Effector memory CD8-positive, alpha-beta T cell (primary cell): ENCODE results near the gene ASCC3.

Experiments used
- ATAC-seq: fragments of 150-1000 bp; cut with Tn5 transposase; replicated peaks from 2 replicates; pipeline ENCODE4 v1.10.0; 2021; ENCODE audit warnings: mild to moderate bottlenecking, moderate library complexity
- DNase-seq, 3 experiments: peaks; one replicate each; pipeline ENCODE4 v3.0.0; 2021
- H3K27ac Mint-ChIP-seq, 2 donors: one replicate each; pipeline ENCODE4 v1.8.0; 2022; ENCODE audit warnings: mild to moderate bottlenecking in 2 of 2, mixed read lengths in 2 of 2, moderate library complexity in 2 of 2
- H3K27me3 Mint-ChIP-seq, 2 donors: one replicate each; pipeline ENCODE4 v1.8.0; 2022; ENCODE audit warnings: mixed read lengths in 2 of 2
- H3K36me3 Mint-ChIP-seq: one replicate; pipeline ENCODE4 v1.8.0; 2022; ENCODE audit warnings: mild to moderate bottlenecking, moderate library complexity, mixed read lengths; ENCODE audit not compliant: insufficient read depth
- H3K4me1 Mint-ChIP-seq, 2 donors: one replicate each; pipeline ENCODE4 v1.8.0; 2022; ENCODE audit warnings: low read depth in 2 of 2, mixed read lengths in 2 of 2
- H3K4me3 Mint-ChIP-seq, 2 donors: one replicate each; pipeline ENCODE4 v1.8.0; 2022; ENCODE audit warnings: mild to moderate bottlenecking in 2 of 2, mixed read lengths in 2 of 2, moderate library complexity in 2 of 2
- H3K9me3 Mint-ChIP-seq, 2 donors: one replicate each; pipeline ENCODE4 v1.8.0; 2022; ENCODE audit warnings: mixed read lengths in 2 of 2

ASCC3 gene

GRCh38 chr6:100626721-100627120 is 254.4 kb downstream of the ASCC3 start:
- H3K36me3 Mint-ChIP-seq = peaks cover 16% of the 10 kb centered on the region
- no peaks in the 10 kb centered on the region for H3K27me3 Mint-ChIP-seq
- H3K27ac Mint-ChIP-seq = no peak overlapping the region
- no peak for DNase-seq
- peaks cover 0 to 4% of the 10 kb centered on the region in 2 donors for H3K9me3 Mint-ChIP-seq
- ATAC-seq = no peak
- H3K4me3 Mint-ChIP-seq = no peak overlapping the region
- no peaks in the 10 kb centered on the region for H3K4me1 Mint-ChIP-seq

- ATAC-seq (no peak), DNase-seq (no peak)
- Mint-ChIP-seq H3K4me3 (no peak overlapping the region), H3K27me3 (no peaks in the 10 kb centered on the region), H3K4me1 (no peaks in the 10 kb centered on the region), H3K27ac (no peak overlapping the region), H3K36me3 (peaks cover 19% of the 10 kb centered on the region), H3K9me3 (peaks cover 0 to 6% of the 10 kb centered on the region in 2 donors)
These were observed 258.0 kb downstream of the ASCC3 start for GRCh38 chr6:100622907-100623692.

- peaks cover 0 to 6% of the 10 kb centered on the region in 2 donors for H3K9me3 Mint-ChIP-seq
- peaks cover 16% of the 10 kb centered on the region for H3K36me3 Mint-ChIP-seq
- DNase-seq = no peak
- H3K4me1 Mint-ChIP-seq = no peaks in the 10 kb centered on the region
- no peak overlapping the region for H3K4me3 Mint-ChIP-seq
- H3K27ac Mint-ChIP-seq = no peak overlapping the region
- no peaks in the 10 kb centered on the region for H3K27me3 Mint-ChIP-seq
- ATAC-seq = no peak
These were observed 260.9 kb downstream of the ASCC3 start for GRCh38 chr6:100620085-100620840.

- Mint-ChIP-seq H3K27ac (no peak overlapping the region), H3K9me3 (peaks cover 0 to 6% of the 10 kb centered on the region in 2 donors), H3K4me3 (no peak overlapping the region), H3K27me3 (no peaks in the 10 kb centered on the region), H3K36me3 (peaks cover 13% of the 10 kb centered on the region), H3K4me1 (no peaks in the 10 kb centered on the region)
- ATAC-seq (no peak), DNase-seq (no peak)
These were observed 262.8 kb downstream of the ASCC3 start for GRCh38 chr6:100618351-100618671.

GRCh38 chr6:100617633-100618350 is 263.3 kb downstream of the ASCC3 start:
- DNase-seq (no peak), ATAC-seq (no peak)
- no peaks in the 10 kb centered on the region for H3K27me3 Mint-ChIP-seq
- no peaks in the 10 kb centered on the region for H3K4me1 Mint-ChIP-seq
- H3K4me3 Mint-ChIP-seq = no peak overlapping the region
- H3K27ac Mint-ChIP-seq = no peak overlapping the region
- H3K36me3 Mint-ChIP-seq = peaks cover 13% of the 10 kb centered on the region
- H3K9me3 Mint-ChIP-seq = peaks cover 0 to 6% of the 10 kb centered on the region in 2 donors

- H3K27me3 Mint-ChIP-seq = no peaks in the 10 kb centered on the region
- no peak for ATAC-seq
- H3K4me3 Mint-ChIP-seq = no peak overlapping the region
- peaks cover 4% of the 10 kb centered on the region for H3K36me3 Mint-ChIP-seq
- DNase-seq = no peak
- H3K9me3 Mint-ChIP-seq = no peaks in the 10 kb centered on the region
- no peaks in the 10 kb centered on the region for H3K4me1 Mint-ChIP-seq
- no peak overlapping the region for H3K27ac Mint-ChIP-seq
These were observed 266.2 kb downstream of the ASCC3 start for GRCh38 chr6:100614933-100615332.

GRCh38 chr6:100614386-100614785 is 266.7 kb downstream of the ASCC3 start:
- H3K36me3 Mint-ChIP-seq = peaks cover 4% of the 10 kb centered on the region
- no peak overlapping the region for H3K27ac Mint-ChIP-seq
- no peaks in the 10 kb centered on the region for H3K4me1 Mint-ChIP-seq
- ATAC-seq (no peak), DNase-seq (no peak)
- H3K27me3 Mint-ChIP-seq = no peaks in the 10 kb centered on the region
- H3K4me3 Mint-ChIP-seq = no peak overlapping the region
- H3K9me3 Mint-ChIP-seq = no peaks in the 10 kb centered on the region

GRCh38 chr6:100613656-100614055 is 267.5 kb downstream of the ASCC3 start:
- H3K4me3 Mint-ChIP-seq = no peak overlapping the region

GRCh38 chr6:100612094-100612493 is 269.0 kb downstream of the ASCC3 start:
- no peaks in the 10 kb centered on the region for H3K4me1 Mint-ChIP-seq
- DNase-seq = no peak
- H3K9me3 Mint-ChIP-seq = no peaks in the 10 kb centered on the region
- H3K27me3 Mint-ChIP-seq = no peaks in the 10 kb centered on the region
- no peak overlapping the region for H3K27ac Mint-ChIP-seq
- no peak overlapping the region for H3K4me3 Mint-ChIP-seq
- H3K36me3 Mint-ChIP-seq = peaks cover 7% of the 10 kb centered on the region
- ATAC-seq = no peak

More at GRCh38 chr6:100613656-100614055, 267.5 kb downstream of the ASCC3 start:
- Mint-ChIP-seq H3K9me3 (no peaks in the 10 kb centered on the region), H3K27ac (no peak overlapping the region), H3K4me1 (no peaks in the 10 kb centered on the region), H3K27me3 (no peaks in the 10 kb centered on the region), H3K36me3 (peaks cover 4% of the 10 kb centered on the region)
- no peak for DNase-seq
- no peak for ATAC-seq

- ATAC-seq (no peak), DNase-seq (no peak)
- H3K4me1 Mint-ChIP-seq = no peaks in the 10 kb centered on the region
- no peaks in the 10 kb centered on the region for H3K27me3 Mint-ChIP-seq
- no peak overlapping the region for H3K4me3 Mint-ChIP-seq
- no peaks in the 10 kb centered on the region for H3K9me3 Mint-ChIP-seq
- H3K36me3 Mint-ChIP-seq = no peaks in the 10 kb centered on the region
- peak overlapping the region in 1 of 2 donors; percentile 2 for H3K27ac Mint-ChIP-seq
These were observed 281.9 kb downstream of the ASCC3 start for GRCh38 chr6:100599088-100599770.

GRCh38 chr6:100595456-100595855 is 285.7 kb downstream of the ASCC3 start:
- no peak for DNase-seq
- Mint-ChIP-seq H3K27me3 (no peaks in the 10 kb centered on the region), H3K36me3 (no peaks in the 10 kb centered on the region), H3K27ac (no peak overlapping the region), H3K4me3 (no peak overlapping the region), H3K9me3 (no peaks in the 10 kb centered on the region), H3K4me1 (no peaks in the 10 kb centered on the region)
- ATAC-seq = no peak

- H3K4me1 Mint-ChIP-seq = no peaks in the 10 kb centered on the region
- H3K36me3 Mint-ChIP-seq = peaks cover 16% of the 10 kb centered on the region
These were observed 287.6 kb downstream of the ASCC3 start for GRCh38 chr6:100593522-100593921.

GRCh38 chr6:100592929-100593328 is 288.2 kb downstream of the ASCC3 start:
- Mint-ChIP-seq H3K27me3 (no peaks in the 10 kb centered on the region), H3K4me1 (no peaks in the 10 kb centered on the region), H3K4me3 (no peak overlapping the region), H3K36me3 (peaks cover 18% of the 10 kb centered on the region), H3K27ac (no peak overlapping the region), H3K9me3 (no peaks in the 10 kb centered on the region)
- no peak for DNase-seq
- no peak for ATAC-seq

More at GRCh38 chr6:100593522-100593921, 287.6 kb downstream of the ASCC3 start:
- no peak overlapping the region for H3K4me3 Mint-ChIP-seq
- no peak overlapping the region for H3K27ac Mint-ChIP-seq
- H3K27me3 Mint-ChIP-seq = no peaks in the 10 kb centered on the region
- no peak for DNase-seq
- no peaks in the 10 kb centered on the region for H3K9me3 Mint-ChIP-seq
- ATAC-seq = no peak
